ENCODE data around the gene STPG3.

DNA sequence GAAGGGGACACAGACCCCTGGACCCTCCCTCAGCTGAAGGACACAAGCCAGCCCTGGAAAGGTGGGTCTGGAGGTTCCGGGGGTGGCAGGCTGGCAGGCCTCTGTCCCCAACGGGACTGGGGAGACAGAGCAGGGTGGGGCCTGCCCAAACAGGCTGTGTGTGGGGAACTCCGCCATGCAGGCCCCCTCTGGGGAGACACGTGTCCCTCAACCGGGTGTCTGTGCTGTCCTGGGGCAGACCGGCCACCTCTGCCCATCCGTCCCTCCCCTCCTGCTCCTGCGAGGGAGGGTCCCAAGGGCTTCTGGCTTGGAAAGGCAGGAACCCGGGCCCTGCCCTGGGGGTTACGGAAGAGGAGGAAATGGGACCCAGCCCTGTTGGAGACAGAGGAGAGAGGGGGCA is 19.0 kb upstream of the STPG3 start:
- TF ChIP-seq, protein P1, sequence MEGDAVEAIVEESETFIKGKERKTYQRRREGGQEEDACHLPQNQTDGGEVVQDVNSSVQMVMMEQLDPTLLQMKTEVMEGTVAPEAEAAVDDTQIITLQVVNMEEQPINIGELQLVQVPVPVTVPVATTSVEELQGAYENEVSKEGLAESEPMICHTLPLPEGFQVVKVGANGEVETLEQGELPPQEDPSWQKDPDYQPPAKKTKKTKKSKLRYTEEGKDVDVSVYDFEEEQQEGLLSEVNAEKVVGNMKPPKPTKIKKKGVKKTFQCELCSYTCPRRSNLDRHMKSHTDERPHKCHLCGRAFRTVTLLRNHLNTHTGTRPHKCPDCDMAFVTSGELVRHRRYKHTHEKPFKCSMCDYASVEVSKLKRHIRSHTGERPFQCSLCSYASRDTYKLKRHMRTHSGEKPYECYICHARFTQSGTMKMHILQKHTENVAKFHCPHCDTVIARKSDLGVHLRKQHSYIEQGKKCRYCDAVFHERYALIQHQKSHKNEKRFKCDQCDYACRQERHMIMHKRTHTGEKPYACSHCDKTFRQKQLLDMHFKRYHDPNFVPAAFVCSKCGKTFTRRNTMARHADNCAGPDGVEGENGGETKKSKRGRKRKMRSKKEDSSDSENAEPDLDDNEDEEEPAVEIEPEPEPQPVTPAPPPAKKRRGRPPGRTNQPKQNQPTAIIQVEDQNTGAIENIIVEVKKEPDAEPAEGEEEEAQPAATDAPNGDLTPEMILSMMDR (IDR thresholded peaks at IDR 0.05): no peak
- TF ChIP-seq POLR2A (IDR thresholded peaks at IDR 0.05): no peak
